ENCODE data around the gene MLIP.
"Not testable (repeated sequence)": the region's sequence is repeated elsewhere in the genome, so short reads cannot be mapped to it uniquely, and the experiment has no call there.

Gene MLIP

GRCh38 chr6:54248319-54248718 is 137.1 kb downstream of the MLIP start:
- no peak overlapping the region for H3K4me3 ChIP-seq (replicated peaks; ENCODE audit: insufficient read depth, low read length)

GRCh38 chr6:54248994-54249393 is 137.8 kb downstream of the MLIP start:
- no peak for DNase-seq (ENCODE audit: low read depth in 1 of 2, low spot score in 1 of 2)
- Histone ChIP-seq H3K27ac (replicated peaks) (no peak overlapping the region), H3K4me3 (replicated peaks; ENCODE audit: insufficient read depth, low read length) (no peak overlapping the region), H3K27me3 (ENCODE audit: insufficient read depth, poor library complexity, severe bottlenecking) (no peaks in the 10 kb centered on the region)
- no peak for TF ChIP-seq GABPA (IDR thresholded peaks at IDR 0.05; ENCODE audit: low read depth)
- TF ChIP-seq, protein P1, sequence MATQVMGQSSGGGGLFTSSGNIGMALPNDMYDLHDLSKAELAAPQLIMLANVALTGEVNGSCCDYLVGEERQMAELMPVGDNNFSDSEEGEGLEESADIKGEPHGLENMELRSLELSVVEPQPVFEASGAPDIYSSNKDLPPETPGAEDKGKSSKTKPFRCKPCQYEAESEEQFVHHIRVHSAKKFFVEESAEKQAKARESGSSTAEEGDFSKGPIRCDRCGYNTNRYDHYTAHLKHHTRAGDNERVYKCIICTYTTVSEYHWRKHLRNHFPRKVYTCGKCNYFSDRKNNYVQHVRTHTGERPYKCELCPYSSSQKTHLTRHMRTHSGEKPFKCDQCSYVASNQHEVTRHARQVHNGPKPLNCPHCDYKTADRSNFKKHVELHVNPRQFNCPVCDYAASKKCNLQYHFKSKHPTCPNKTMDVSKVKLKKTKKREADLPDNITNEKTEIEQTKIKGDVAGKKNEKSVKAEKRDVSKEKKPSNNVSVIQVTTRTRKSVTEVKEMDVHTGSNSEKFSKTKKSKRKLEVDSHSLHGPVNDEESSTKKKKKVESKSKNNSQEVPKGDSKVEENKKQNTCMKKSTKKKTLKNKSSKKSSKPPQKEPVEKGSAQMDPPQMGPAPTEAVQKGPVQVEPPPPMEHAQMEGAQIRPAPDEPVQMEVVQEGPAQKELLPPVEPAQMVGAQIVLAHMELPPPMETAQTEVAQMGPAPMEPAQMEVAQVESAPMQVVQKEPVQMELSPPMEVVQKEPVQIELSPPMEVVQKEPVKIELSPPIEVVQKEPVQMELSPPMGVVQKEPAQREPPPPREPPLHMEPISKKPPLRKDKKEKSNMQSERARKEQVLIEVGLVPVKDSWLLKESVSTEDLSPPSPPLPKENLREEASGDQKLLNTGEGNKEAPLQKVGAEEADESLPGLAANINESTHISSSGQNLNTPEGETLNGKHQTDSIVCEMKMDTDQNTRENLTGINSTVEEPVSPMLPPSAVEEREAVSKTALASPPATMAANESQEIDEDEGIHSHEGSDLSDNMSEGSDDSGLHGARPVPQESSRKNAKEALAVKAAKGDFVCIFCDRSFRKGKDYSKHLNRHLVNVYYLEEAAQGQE (IDR thresholded peaks at IDR 0.05; ENCODE audit: insufficient replicate concordance, low read depth): no peak
- no peak for TF ChIP-seq POLR2AphosphoS5 (IDR thresholded peaks at IDR 0.05; ENCODE audit: low read depth)
- 0 out of 2 replicates have a peak, but pooled peaks have one; percentile 20 for TF ChIP-seq SPI1 (IDR thresholded peaks at IDR 0.05; ENCODE audit: borderline replicate concordance, low read depth)

More at GRCh38 chr6:54248319-54248718, 137.1 kb downstream of the MLIP start:
- Histone ChIP-seq H3K27ac (replicated peaks) (no peak overlapping the region), H3K27me3 (ENCODE audit: insufficient read depth, poor library complexity, severe bottlenecking) (no peaks in the 10 kb centered on the region)
- no peak for DNase-seq (ENCODE audit: low read depth in 1 of 2, low spot score in 1 of 2)
- TF ChIP-seq, protein P1 (IDR thresholded peaks at IDR 0.05; ENCODE audit: insufficient replicate concordance, low read depth): no peak
- peak; percentile 41; the same call in 1 of the 2 replicates for TF ChIP-seq SPI1 (IDR thresholded peaks at IDR 0.05; ENCODE audit: borderline replicate concordance, low read depth)

DNA sequence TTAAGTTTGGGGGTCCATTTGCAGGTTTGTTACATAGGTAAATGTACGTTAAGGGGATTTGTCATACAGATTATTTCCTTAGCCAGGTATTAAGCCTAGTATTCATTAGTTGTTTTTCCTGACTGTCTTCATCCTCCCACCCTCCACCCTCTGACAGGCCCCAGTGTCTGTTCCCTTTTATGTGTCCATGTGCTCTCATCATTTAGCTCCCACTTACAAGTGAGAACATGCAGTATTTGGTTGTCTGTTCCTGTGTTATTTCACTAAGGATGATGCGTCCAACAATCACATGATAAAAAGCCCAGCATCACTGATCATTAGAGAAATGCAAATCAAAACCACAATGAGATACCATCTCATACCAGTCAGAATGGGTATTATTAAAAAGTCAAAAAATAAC is 138.6 kb downstream of the MLIP start:
- not testable (repeated sequence) for H3K27ac ChIP-seq (replicated peaks); DNase-seq (ENCODE audit: low read depth in 1 of 2, low spot score in 1 of 2); H3K27me3 ChIP-seq (ENCODE audit: insufficient read depth, poor library complexity, severe bottlenecking); H3K4me3 ChIP-seq (replicated peaks; ENCODE audit: insufficient read depth, low read length)

DNA sequence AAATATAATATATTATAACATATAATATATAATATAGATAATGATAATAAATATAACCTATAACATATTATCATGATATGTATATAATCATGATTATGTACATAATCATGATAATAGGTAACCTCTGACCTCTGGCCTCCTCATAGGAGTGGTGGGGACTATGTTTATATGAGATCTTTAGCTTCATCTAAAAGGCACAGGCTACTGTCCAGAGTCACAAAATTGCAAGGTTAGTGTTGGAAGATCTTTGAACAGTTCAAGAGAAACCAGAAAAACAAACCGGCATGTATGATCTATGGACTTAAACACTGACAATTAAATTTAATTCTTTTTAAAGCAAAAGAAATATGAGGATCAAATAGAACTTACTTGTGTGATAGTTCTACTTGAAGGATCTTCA is 141.3 kb downstream of the MLIP start:
- Histone ChIP-seq H3K27me3 (ENCODE audit: insufficient read depth, poor library complexity, severe bottlenecking) (no peaks in the 10 kb centered on the region), H3K27ac (replicated peaks) (no peak overlapping the region), H3K4me3 (replicated peaks; ENCODE audit: insufficient read depth, low read length) (no peak overlapping the region)
- DNase-seq (ENCODE audit: low read depth in 1 of 2, low spot score in 1 of 2): no peak
- TF ChIP-seq CTCF (IDR thresholded peaks at IDR 0.05; ENCODE audit: insufficient read depth, low read length) (no peak), POLR2AphosphoS5 (IDR thresholded peaks at IDR 0.05; ENCODE audit: low read depth) (no peak), GABPA (IDR thresholded peaks at IDR 0.05; ENCODE audit: low read depth) (no peak), SPI1 (IDR thresholded peaks at IDR 0.05; ENCODE audit: borderline replicate concordance, low read depth) (no peak)
- TF ChIP-seq, protein P1 (IDR thresholded peaks at IDR 0.05; ENCODE audit: insufficient replicate concordance, low read depth): no peak

DNA sequence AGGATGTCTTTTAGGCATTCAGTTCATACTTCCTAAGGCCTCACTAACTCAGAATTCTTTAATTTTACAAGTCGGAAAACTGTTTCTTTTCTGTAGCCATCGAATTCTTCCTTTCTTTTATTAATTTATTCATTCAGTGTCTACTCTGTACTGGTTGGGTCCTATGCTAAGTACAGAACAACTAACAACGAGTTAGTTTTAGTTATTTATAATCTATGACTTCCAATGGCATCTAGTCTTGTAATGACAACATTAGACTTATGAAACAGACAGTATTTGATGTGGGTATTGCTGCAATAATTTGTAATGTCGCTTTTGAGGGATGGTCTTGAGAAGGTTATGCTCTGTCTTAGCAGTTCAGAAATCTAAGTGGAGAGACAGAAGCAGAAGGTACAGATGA is 141.7 kb downstream of the MLIP start:
- TF ChIP-seq SPI1 (IDR thresholded peaks at IDR 0.05; ENCODE audit: borderline replicate concordance, low read depth) (no peak), GABPA (IDR thresholded peaks at IDR 0.05; ENCODE audit: low read depth) (no peak), CTCF (IDR thresholded peaks at IDR 0.05; ENCODE audit: insufficient read depth, low read length) (no peak), POLR2AphosphoS5 (IDR thresholded peaks at IDR 0.05; ENCODE audit: low read depth) (no peak)
- TF ChIP-seq, protein P1 (IDR thresholded peaks at IDR 0.05; ENCODE audit: insufficient replicate concordance, low read depth): no peak
- Histone ChIP-seq H3K27me3 (ENCODE audit: insufficient read depth, poor library complexity, severe bottlenecking) (no peaks in the 10 kb centered on the region), H3K4me3 (replicated peaks; ENCODE audit: insufficient read depth, low read length) (no peak overlapping the region), H3K27ac (replicated peaks) (no peak overlapping the region)
- no peak for DNase-seq (ENCODE audit: low read depth in 1 of 2, low spot score in 1 of 2)
